K562 treated with DMSO at 1 percent for 4 hours (cell line): ENCODE measurements around the gene POTEB. TPM values are rescaled to one million over a fixed set of nuclear protein-coding genes. Genes with fewer than 3 reads are reported as not detected.

Experiments
- total RNA-seq: library from RNA; unstranded; fragments of 300-600 nt; gene quantifications from 2 replicates; pipeline ENCODE4 v1.2.3, GENCODE V29; 2022; ENCODE audit not compliant: insufficient read depth

Gene POTEB
- total RNA-seq: not detected in 2 replicates

DNA sequence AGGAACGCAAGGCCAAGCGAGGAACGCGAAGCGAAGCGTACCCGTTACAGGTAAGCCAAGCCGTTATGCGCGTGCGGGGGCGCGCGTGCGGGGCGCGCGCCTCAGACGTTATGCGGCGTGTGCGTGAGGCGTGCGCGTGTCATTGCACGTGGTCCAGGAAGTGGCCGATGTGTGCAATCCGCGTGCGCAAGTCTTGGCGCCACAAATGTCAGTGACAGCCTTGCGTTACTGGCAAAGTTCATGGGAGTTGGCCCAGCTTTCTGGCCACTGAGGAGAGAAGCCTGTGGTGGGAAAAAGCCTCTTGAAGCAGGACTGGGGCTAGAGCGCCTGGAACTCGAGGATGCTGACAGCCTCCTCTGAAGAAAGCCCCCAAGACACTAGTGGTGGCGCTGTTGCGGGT is at the start of gene POTEB:
TSS of gene POTEB (minus strand) at position 101 of the 400 bp plus-strand sequence. CDS start 489 bp downstream, outside the sequence.

Other genes starting within 250 kb of the POTEB start
- gene OR4M2, start 202.8 kb upstream of the POTEB start, total RNA-seq: not detected in 2 replicates